ENCODE results near the gene HLCS.

HLCS gene

GRCh38 chr21:36735724-36736320 lies 230.6 kb downstream of the HLCS start:
- no peak for DNase-seq

- DNase-seq: no peak
These were observed 231.3 kb downstream of the HLCS start for GRCh38 chr21:36735201-36735515.

- DNase-seq: no peak
These were observed 231.9 kb downstream of the HLCS start for GRCh38 chr21:36734367-36735200.

- no peak for DNase-seq
These were observed 232.6 kb downstream of the HLCS start for GRCh38 chr21:36733857-36734256.

GRCh38 chr21:36732761-36733160 lies 233.7 kb downstream of the HLCS start:
- DNase-seq: no peak

GRCh38 chr21:36732217-36732616 lies 234.3 kb downstream of the HLCS start:
- DNase-seq: no peak

- no peak for DNase-seq
These were observed 235.9 kb downstream of the HLCS start for GRCh38 chr21:36730291-36731281.

GRCh38 chr21:36729310-36729970 lies 237.0 kb downstream of the HLCS start:
- DNase-seq: no peak

GRCh38 chr21:36728371-36729111 lies 237.9 kb downstream of the HLCS start:
- no peak for DNase-seq

GRCh38 chr21:36727866-36728265 lies 238.6 kb downstream of the HLCS start:
- DNase-seq: no peak

GRCh38 chr21:36725793-36726386 lies 240.6 kb downstream of the HLCS start:
- no peak for DNase-seq

GRCh38 chr21:36724660-36725059 lies 241.8 kb downstream of the HLCS start:
- DNase-seq: no peak

- no peak for DNase-seq
These were observed 243.0 kb downstream of the HLCS start for GRCh38 chr21:36723371-36723881.

- no peak for DNase-seq
These were observed 243.8 kb downstream of the HLCS start for GRCh38 chr21:36722370-36723368.

GRCh38 chr21:36721817-36722216 lies 244.7 kb downstream of the HLCS start:
- no peak for DNase-seq

GRCh38 chr21:36719614-36720013 lies 246.9 kb downstream of the HLCS start:
- DNase-seq: no peak

- DNase-seq: no peak
These were observed 247.4 kb downstream of the HLCS start for GRCh38 chr21:36718951-36719501.

- no peak for DNase-seq
These were observed 248.5 kb downstream of the HLCS start for GRCh38 chr21:36717976-36718375.

GRCh38 chr21:36716836-36717235 lies 249.6 kb downstream of the HLCS start:
- DNase-seq: no peak

GRCh38 chr21:36716387-36716786 lies 250.1 kb downstream of the HLCS start:
- no peak for DNase-seq
